Measurements from ENCODE around the gene OSBPL10.

- TF ChIP-seq CEBPB (IDR thresholded peaks at IDR 0.05; ENCODE audit: low read depth, low read length) (no peak), POLR2A (IDR thresholded peaks at IDR 0.05; ENCODE audit: low read depth, low read length) (no peak), CTCF (conservative IDR thresholded peaks at IDR 0.05; ENCODE audit: low read depth, low read length) (no peak), RFX5 (IDR thresholded peaks at IDR 0.05; ENCODE audit: low read depth, low read length) (no peak), SMC3 (IDR thresholded peaks at IDR 0.05; ENCODE audit: low read depth, low read length) (no peak), RCOR1 (IDR thresholded peaks at IDR 0.05; ENCODE audit: insufficient replicate concordance, low read length) (no peak), CHD1 (IDR thresholded peaks at IDR 0.05; ENCODE audit: low read depth, low read length) (no peak)
- TF ChIP-seq, protein P1, sequence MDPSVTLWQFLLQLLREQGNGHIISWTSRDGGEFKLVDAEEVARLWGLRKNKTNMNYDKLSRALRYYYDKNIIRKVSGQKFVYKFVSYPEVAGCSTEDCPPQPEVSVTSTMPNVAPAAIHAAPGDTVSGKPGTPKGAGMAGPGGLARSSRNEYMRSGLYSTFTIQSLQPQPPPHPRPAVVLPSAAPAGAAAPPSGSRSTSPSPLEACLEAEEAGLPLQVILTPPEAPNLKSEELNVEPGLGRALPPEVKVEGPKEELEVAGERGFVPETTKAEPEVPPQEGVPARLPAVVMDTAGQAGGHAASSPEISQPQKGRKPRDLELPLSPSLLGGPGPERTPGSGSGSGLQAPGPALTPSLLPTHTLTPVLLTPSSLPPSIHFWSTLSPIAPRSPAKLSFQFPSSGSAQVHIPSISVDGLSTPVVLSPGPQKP (IDR thresholded peaks at IDR 0.05; ENCODE audit: borderline replicate concordance, low read depth, low read length), result no peak
- TF ChIP-seq, protein P2, sequence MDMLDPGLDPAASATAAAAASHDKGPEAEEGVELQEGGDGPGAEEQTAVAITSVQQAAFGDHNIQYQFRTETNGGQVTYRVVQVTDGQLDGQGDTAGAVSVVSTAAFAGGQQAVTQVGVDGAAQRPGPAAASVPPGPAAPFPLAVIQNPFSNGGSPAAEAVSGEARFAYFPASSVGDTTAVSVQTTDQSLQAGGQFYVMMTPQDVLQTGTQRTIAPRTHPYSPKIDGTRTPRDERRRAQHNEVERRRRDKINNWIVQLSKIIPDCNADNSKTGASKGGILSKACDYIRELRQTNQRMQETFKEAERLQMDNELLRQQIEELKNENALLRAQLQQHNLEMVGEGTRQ (IDR thresholded peaks at IDR 0.05; ENCODE audit: low read depth, low read length), result no peak
Observed at GRCh38 chr3:31924610-31925270, 56.3 kb downstream of the OSBPL10 start.
